HEK293 (cell line): ENCODE results near the gene HBEGF.

Source experiments
- FEZF1 ChIP-seq: fragments of 450-650 bp; formaldehyde crosslinking; IDR thresholded peaks from 2 replicates; pipeline ENCODE4 v1.5.1; 2016; ENCODE audit warnings: missing biosample characterization, missing genetic modification characterization
- GLIS2 ChIP-seq: fragments of 450-650 bp; formaldehyde crosslinking; IDR thresholded peaks from 2 replicates; pipeline ENCODE4 v1.5.1; 2016; ENCODE audit warnings: missing biosample characterization, missing genetic modification characterization
- HOXD13 ChIP-seq: sonication (generic); formaldehyde crosslinking; IDR thresholded peaks from 2 replicates; pipeline ENCODE4 v1.8.0; 2022; ENCODE audit warnings: missing genetic modification reagents, borderline replicate concordance
- ZBTB10 ChIP-seq: fragments of 450-650 bp; formaldehyde crosslinking; IDR thresholded peaks from 2 replicates; pipeline ENCODE4 v1.5.1; 2016; ENCODE audit warnings: missing biosample characterization, missing genetic modification characterization
- ZBTB8A ChIP-seq: fragments of 450-650 bp; formaldehyde crosslinking; IDR thresholded peaks from 2 replicates; pipeline ENCODE4 v1.5.1; 2016; ENCODE audit warnings: missing biosample characterization, missing genetic modification characterization
- ZNF248 ChIP-seq: fragments of 450-650 bp; formaldehyde crosslinking; IDR thresholded peaks from 2 replicates; pipeline ENCODE4 v1.5.1; 2017; ENCODE audit warnings: missing biosample characterization, missing genetic modification characterization
- ZNF280C ChIP-seq: fragments of 450-650 bp; formaldehyde crosslinking; IDR thresholded peaks from 2 replicates; pipeline ENCODE4 v1.5.1; 2016; ENCODE audit warnings: missing biosample characterization, missing genetic modification characterization
- ZNF521 ChIP-seq: fragments of 450-650 bp; formaldehyde crosslinking; IDR thresholded peaks from 2 replicates; pipeline ENCODE4 v1.5.1; 2017; ENCODE audit warnings: missing biosample characterization, mild to moderate bottlenecking, missing genetic modification characterization
- ZNF529 ChIP-seq: fragments of 450-650 bp; formaldehyde crosslinking; IDR thresholded peaks from 2 replicates; pipeline ENCODE4 v1.5.1; 2017; ENCODE audit warnings: missing genetic modification characterization, missing biosample characterization; ENCODE audit not compliant: insufficient replicate concordance
- ZNF621 ChIP-seq: fragments of 450-650 bp; formaldehyde crosslinking; IDR thresholded peaks from 2 replicates; pipeline ENCODE4 v1.5.1; 2017; ENCODE audit warnings: missing biosample characterization, missing genetic modification characterization
- ZNF629 ChIP-seq: fragments of 450-650 bp; formaldehyde crosslinking; IDR thresholded peaks from 2 replicates; pipeline ENCODE4 v1.5.1; 2017; ENCODE audit warnings: missing biosample characterization, missing genetic modification characterization
- ZNF701 ChIP-seq: fragments of 450-650 bp; formaldehyde crosslinking; IDR thresholded peaks from 2 replicates; pipeline ENCODE4 v1.5.1; 2016; ENCODE audit warnings: missing biosample characterization, missing genetic modification characterization
- ZSCAN30 ChIP-seq: fragments of 450-650 bp; IDR thresholded peaks from 2 replicates; pipeline ENCODE4 v1.5.1; 2018; ENCODE audit warnings: missing biosample characterization, mild to moderate bottlenecking, missing genetic modification characterization, moderate library complexity
- TF ChIP-seq, protein P1 (sequence below): fragments of 450-650 bp; formaldehyde crosslinking; conservative IDR thresholded peaks from 2 replicates; pipeline ENCODE4 v1.5.1; 2016; ENCODE audit warnings: low read depth, missing biosample characterization, missing genetic modification characterization
- TF ChIP-seq, protein P2 (sequence below): fragments of 450-650 bp; formaldehyde crosslinking; IDR thresholded peaks from 2 replicates; pipeline ENCODE4 v1.5.1; 2016; ENCODE audit warnings: missing biosample characterization, missing genetic modification characterization, borderline replicate concordance
- TF ChIP-seq, protein P3 (sequence below): fragments of 450-650 bp; formaldehyde crosslinking; IDR thresholded peaks from 2 replicates; pipeline ENCODE4 v1.5.1; 2016; ENCODE audit warnings: missing biosample characterization, missing genetic modification characterization
- TF ChIP-seq, protein P4 (sequence below): fragments of 450-650 bp; formaldehyde crosslinking; conservative IDR thresholded peaks from 2 replicates; pipeline ENCODE4 v1.5.1; 2016; ENCODE audit warnings: low read depth, missing biosample characterization, missing genetic modification characterization

HBEGF gene

DNA sequence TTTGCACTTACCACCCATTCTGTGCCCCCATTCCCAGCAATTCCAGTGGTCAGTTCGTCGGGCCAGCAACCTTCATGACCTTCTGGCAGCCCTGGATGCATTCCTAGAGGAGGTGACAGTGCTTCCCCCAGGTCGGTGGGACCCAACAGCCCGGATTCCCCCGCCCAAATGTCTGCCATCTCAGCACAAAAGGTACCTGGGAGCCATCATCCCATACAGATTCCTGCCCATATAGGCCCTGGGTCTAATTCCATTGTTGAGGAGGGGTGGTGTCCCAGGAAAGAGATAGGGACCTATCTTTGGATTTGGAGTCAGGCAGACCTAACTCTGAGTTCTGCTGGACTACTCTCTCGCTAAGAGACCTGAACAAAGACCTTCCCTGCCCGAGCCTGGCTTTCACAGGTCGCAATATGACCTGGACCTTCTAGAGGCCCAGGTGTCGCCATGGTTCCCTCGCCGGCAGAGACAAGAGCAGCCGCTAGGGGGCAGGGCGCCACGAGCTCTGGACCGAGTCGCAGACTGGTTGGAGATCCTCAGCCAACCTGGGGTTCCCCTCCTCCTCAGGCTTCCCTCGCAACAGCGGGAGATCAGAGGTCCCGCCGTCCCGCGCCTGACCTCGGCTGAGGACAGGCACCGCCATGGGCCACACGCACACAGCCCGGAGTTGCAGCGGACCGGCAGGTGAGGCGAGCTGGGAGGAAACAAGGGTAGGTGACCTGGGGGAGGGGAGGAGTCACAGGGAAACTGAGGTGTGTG is 16.6 kb upstream of the HBEGF start (continued):
- TF ChIP-seq ZNF280C (tag by site-specific recombination): no peak
- no peak for TF ChIP-seq HOXD13 (CRISPR knock-in tag)
- no peak for TF ChIP-seq ZNF621 (tag by site-specific recombination)
- peak; percentile 45; the same call in 1 of the 2 replicates for TF ChIP-seq GLIS2
- no peak; the same call in 1 of the 2 replicates for TF ChIP-seq ZNF629 (tag by site-specific recombination)
- TF ChIP-seq ZNF529 (tag by site-specific recombination): no peak
- TF ChIP-seq ZNF521 (tag by site-specific recombination): no peak
- TF ChIP-seq, protein P1, sequence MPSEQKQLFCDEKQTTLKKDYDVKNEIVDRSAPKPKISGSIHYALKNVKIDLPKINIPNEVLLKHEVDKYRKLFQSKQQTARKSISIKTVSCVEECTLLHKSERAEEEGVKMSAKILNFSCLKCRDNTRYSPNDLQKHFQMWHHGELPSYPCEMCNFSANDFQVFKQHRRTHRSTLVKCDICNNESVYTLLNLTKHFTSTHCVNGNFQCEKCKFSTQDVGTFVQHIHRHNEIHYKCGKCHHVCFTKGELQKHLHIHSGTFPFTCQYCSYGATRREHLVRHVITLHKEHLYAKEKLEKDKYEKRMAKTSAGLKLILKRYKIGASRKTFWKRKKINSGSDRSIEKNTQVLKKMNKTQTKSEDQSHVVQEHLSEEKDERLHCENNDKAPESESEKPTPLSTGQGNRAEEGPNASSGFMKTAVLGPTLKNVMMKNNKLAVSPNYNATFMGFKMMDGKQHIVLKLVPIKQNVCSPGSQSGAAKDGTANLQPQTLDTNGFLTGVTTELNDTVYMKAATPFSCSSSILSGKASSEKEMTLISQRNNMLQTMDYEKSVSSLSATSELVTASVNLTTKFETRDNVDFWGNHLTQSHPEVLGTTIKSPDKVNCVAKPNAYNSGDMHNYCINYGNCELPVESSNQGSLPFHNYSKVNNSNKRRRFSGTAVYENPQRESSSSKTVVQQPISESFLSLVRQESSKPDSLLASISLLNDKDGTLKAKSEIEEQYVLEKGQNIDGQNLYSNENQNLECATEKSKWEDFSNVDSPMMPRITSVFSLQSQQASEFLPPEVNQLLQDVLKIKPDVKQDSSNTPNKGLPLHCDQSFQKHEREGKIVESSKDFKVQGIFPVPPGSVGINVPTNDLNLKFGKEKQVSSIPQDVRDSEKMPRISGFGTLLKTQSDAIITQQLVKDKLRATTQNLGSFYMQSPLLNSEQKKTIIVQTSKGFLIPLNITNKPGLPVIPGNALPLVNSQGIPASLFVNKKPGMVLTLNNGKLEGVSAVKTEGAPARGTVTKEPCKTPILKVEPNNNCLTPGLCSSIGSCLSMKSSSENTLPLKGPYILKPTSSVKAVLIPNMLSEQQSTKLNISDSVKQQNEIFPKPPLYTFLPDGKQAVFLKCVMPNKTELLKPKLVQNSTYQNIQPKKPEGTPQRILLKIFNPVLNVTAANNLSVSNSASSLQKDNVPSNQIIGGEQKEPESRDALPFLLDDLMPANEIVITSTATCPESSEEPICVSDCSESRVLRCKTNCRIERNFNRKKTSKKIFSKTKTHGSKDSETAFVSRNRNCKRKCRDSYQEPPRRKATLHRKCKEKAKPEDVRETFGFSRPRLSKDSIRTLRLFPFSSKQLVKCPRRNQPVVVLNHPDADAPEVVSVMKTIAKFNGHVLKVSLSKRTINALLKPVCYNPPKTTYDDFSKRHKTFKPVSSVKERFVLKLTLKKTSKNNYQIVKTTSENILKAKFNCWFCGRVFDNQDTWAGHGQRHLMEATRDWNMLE (tag by site-specific recombination): no peak
- TF ChIP-seq, protein P2, sequence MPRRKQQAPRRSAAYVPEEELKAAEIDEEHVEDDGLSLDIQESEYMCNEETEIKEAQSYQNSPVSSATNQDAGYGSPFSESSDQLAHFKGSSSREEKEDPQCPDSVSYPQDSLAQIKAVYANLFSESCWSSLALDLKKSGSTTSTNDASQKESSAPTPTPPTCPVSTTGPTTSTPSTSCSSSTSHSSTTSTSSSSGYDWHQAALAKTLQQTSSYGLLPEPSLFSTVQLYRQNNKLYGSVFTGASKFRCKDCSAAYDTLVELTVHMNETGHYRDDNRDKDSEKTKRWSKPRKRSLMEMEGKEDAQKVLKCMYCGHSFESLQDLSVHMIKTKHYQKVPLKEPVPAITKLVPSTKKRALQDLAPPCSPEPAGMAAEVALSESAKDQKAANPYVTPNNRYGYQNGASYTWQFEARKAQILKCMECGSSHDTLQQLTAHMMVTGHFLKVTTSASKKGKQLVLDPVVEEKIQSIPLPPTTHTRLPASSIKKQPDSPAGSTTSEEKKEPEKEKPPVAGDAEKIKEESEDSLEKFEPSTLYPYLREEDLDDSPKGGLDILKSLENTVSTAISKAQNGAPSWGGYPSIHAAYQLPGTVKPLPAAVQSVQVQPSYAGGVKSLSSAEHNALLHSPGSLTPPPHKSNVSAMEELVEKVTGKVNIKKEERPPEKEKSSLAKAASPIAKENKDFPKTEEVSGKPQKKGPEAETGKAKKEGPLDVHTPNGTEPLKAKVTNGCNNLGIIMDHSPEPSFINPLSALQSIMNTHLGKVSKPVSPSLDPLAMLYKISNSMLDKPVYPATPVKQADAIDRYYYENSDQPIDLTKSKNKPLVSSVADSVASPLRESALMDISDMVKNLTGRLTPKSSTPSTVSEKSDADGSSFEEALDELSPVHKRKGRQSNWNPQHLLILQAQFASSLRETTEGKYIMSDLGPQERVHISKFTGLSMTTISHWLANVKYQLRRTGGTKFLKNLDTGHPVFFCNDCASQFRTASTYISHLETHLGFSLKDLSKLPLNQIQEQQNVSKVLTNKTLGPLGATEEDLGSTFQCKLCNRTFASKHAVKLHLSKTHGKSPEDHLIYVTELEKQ (tag by site-specific recombination): no peak
- TF ChIP-seq, protein P3, sequence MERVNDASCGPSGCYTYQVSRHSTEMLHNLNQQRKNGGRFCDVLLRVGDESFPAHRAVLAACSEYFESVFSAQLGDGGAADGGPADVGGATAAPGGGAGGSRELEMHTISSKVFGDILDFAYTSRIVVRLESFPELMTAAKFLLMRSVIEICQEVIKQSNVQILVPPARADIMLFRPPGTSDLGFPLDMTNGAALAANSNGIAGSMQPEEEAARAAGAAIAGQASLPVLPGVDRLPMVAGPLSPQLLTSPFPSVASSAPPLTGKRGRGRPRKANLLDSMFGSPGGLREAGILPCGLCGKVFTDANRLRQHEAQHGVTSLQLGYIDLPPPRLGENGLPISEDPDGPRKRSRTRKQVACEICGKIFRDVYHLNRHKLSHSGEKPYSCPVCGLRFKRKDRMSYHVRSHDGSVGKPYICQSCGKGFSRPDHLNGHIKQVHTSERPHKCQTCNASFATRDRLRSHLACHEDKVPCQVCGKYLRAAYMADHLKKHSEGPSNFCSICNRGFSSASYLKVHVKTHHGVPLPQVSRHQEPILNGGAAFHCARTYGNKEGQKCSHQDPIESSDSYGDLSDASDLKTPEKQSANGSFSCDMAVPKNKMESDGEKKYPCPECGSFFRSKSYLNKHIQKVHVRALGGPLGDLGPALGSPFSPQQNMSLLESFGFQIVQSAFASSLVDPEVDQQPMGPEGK: peak; percentile 48; the same call in 1 of the 2 replicates
- no peak for TF ChIP-seq ZNF248
- no peak for TF ChIP-seq FEZF1 (tag by site-specific recombination)
- TF ChIP-seq, protein P4, sequence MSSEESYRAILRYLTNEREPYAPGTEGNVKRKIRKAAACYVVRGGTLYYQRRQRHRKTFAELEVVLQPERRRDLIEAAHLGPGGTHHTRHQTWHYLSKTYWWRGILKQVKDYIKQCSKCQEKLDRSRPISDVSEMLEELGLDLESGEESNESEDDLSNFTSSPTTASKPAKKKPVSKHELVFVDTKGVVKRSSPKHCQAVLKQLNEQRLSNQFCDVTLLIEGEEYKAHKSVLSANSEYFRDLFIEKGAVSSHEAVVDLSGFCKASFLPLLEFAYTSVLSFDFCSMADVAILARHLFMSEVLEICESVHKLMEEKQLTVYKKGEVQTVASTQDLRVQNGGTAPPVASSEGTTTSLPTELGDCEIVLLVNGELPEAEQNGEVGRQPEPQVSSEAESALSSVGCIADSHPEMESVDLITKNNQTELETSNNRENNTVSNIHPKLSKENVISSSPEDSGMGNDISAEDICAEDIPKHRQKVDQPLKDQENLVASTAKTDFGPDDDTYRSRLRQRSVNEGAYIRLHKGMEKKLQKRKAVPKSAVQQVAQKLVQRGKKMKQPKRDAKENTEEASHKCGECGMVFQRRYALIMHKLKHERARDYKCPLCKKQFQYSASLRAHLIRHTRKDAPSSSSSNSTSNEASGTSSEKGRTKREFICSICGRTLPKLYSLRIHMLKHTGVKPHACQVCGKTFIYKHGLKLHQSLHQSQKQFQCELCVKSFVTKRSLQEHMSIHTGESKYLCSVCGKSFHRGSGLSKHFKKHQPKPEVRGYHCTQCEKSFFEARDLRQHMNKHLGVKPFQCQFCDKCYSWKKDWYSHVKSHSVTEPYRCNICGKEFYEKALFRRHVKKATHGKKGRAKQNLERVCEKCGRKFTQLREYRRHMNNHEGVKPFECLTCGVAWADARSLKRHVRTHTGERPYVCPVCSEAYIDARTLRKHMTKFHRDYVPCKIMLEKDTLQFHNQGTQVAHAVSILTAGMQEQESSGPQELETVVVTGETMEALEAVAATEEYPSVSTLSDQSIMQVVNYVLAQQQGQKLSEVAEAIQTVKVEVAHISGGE (tag by site-specific recombination): no peak
- TF ChIP-seq ZBTB10: 0 out of 2 replicates have a peak, but pooled peaks have one; percentile 40
- TF ChIP-seq ZBTB8A: no peak
- TF ChIP-seq ZSCAN30 (tag by site-specific recombination): peak; percentile 74
- no peak for TF ChIP-seq ZNF701
